Thymus (tissue), 11 donors: Measurements from ENCODE around the gene TBXAS1. TPM values are rescaled to one million over a fixed set of nuclear protein-coding genes. Genes with fewer than 3 reads are reported as not detected.

ENCODE experiments used
- DNase-seq, 9 donors: peaks; one replicate each; pipeline ENCODE4 v3.0.0-alpha.2; 2013; ENCODE audit warnings: low spot score in 9 of 9, low read depth in 6 of 9, missing footprints in 1 of 9
- H3K27ac ChIP-seq, 2 donors: one replicate each; pipeline ENCODE4 v1.5.1; 2013; ENCODE audit warnings: control low read depth in 1 of 2, low read depth in 1 of 2, low read length in 1 of 2, mild to moderate bottlenecking in 1 of 2, moderate library complexity in 1 of 2
- H3K27me3 ChIP-seq, 2 donors: one replicate each; pipeline ENCODE4 v1.5.1; 2013; ENCODE audit warnings: low read length in 1 of 2; ENCODE audit not compliant: control insufficient read depth in 2 of 2, insufficient read depth in 1 of 2
- H3K36me3 ChIP-seq, 2 donors: one replicate each; pipeline ENCODE4 v1.5.1; 2013; ENCODE audit warnings: low read length in 1 of 2, mild to moderate bottlenecking in 1 of 2, moderate library complexity in 1 of 2; ENCODE audit not compliant: control insufficient read depth in 2 of 2, insufficient read depth in 2 of 2
- H3K4me1 ChIP-seq, 2 donors: one replicate each; pipeline ENCODE4 v1.5.1; 2013; ENCODE audit warnings: low read length in 2 of 2; ENCODE audit not compliant: control insufficient read depth in 2 of 2, insufficient read depth in 2 of 2
- H3K4me3 ChIP-seq, 2 donors: one replicate each; pipeline ENCODE4 v1.5.1; 2013; ENCODE audit warnings: low read length in 2 of 2, control low read depth in 1 of 2, mild to moderate bottlenecking in 1 of 2
- H3K9me3 ChIP-seq, 2 donors: one replicate each; pipeline ENCODE4 v1.5.1; 2013; ENCODE audit warnings: low read length in 1 of 2, mild to moderate bottlenecking in 1 of 2; ENCODE audit not compliant: control insufficient read depth in 2 of 2, insufficient read depth in 1 of 2
- WGBS: extraction: QIAGEN DNeasy Blood & Tissue Kit; methylation state at CpG from one replicate; pipeline ENCODE4 v1.1.7; 2013; 5-methylcytosine and 5-hydroxymethylcytosine counted together
- polyA plus RNA-seq: library from polyadenylated mRNA; stranded (reverse); fragments of 200-250 nt; gene quantifications from one replicate; pipeline ENCODE4 v1.2.3, GENCODE V29; 2013
- total RNA-seq: library from RNA; stranded (reverse); fragments of 120-200 nt; gene quantifications from one replicate; pipeline ENCODE4 v1.2.4, GENCODE V29; 2013
- donor health status: healthy.

Gene TBXAS1
- total and polyA plus RNA-seq, 2 donors: 15.3 to 16.3 TPM

DNA sequence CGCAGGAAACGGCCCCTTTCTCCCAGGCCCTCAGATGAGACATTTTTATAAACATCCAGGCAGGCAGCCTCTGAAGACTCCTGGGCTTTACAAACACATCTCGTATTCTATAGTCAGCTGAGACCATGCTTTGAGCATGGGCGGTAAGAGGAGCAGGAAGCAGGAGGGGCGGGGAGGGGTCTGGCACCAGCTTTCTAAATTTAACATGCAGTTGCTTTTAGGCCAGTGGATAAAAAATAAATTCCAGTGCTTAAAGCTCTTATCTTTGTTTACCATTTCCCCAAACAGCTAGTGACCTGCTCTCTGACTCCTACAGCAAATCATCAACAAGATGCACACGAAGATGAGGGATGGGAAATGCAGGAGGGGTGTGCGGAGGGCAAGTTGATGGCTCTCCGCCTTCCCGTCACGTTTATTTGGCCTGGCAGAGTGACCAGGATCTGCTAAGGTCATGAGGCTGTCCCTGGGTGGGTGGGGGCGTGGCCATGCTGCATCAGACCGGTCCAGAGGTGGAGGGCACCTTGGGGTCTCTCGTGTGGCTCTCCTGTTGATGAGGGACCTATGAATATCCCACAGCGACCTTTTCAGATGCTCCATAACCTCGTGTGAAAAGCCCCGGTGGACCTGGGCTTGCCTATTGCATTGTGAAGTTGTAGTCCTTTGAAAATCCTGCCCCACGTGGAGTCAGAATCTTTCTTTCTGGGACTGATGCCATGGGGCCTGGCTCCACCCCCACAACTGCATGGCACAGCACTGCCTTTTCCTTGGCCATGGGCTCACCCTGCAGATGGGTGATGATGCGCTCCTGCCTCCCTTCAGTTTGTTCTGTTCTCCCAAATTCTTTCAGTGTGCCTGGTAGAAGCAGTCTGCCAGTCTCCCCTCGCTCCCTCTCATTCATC lies 166.2 kb downstream of the TBXAS1 start:
- 89% methylated on average over 19 of the region's 19 CpGs for WGBS
- no peak for DNase-seq
- Histone ChIP-seq H3K9me3 (no peaks in the 10 kb centered on the region), H3K4me3 (no peak overlapping the region), H3K27ac (no peak overlapping the region), H3K27me3 (no peaks in the 10 kb centered on the region), H3K36me3 (no peaks in the 10 kb centered on the region), H3K4me1 (peaks cover under 1 to 4% of the 10 kb centered on the region in 2 donors)

DNA sequence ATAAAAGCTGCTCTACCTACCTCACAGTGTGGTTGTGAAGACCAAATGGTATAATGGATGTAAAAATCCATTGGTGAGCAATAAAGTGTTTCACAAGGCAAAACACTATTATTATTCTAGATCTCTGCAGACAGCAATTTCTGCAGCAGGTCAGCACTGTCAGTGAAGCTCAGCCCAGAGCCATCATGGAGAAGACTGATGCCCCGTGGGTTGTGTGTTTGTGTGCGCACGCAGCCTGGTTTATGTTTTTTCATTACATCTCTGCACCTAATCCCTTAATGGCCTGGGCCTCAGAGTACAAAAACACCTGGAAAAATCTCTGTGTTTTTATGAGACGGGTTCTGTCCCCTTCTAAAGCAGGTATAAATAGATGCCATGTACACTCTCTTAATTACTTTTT lies 169.5 kb downstream of the TBXAS1 start:
- Histone ChIP-seq H3K9me3 (no peaks in the 10 kb centered on the region), H3K27me3 (no peaks in the 10 kb centered on the region), H3K4me1 (peaks cover 0 to 7% of the 10 kb centered on the region in 2 donors), H3K27ac (no peak overlapping the region), H3K4me3 (no peak overlapping the region), H3K36me3 (no peaks in the 10 kb centered on the region)
- WGBS: 98% methylated on average over 4 of the region's 4 CpGs
- DNase-seq: no peak

DNA sequence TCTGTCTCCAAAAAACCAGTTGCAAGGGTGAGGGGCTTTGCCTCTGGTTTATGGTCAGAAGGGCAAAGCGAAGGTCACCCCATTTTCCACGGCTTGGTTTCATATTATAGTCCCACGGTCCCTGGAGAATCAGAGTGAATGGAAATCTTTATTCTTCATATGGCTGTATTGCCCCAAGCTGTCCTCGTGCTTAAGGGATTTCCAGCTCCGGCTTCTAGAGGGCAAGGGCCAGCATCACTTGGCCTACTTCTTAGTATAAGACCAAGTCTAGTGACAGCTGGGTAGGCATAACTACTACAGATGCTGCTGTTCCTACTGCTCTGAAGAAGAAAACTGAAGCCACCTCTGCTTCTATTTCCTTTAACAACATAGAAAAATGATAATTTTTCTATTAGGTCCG lies 170.5 kb downstream of the TBXAS1 start:
- no peak for DNase-seq
- no peaks in the 10 kb centered on the region for H3K36me3 ChIP-seq
- H3K4me1 ChIP-seq: peaks cover 0 to 7% of the 10 kb centered on the region in 2 donors
- H3K9me3 ChIP-seq: no peaks in the 10 kb centered on the region
- H3K27ac ChIP-seq: no peak overlapping the region
- WGBS: 98% methylated on average over 6 of the region's 6 CpGs
- H3K4me3 ChIP-seq: no peak overlapping the region
- H3K27me3 ChIP-seq: no peaks in the 10 kb centered on the region

DNA sequence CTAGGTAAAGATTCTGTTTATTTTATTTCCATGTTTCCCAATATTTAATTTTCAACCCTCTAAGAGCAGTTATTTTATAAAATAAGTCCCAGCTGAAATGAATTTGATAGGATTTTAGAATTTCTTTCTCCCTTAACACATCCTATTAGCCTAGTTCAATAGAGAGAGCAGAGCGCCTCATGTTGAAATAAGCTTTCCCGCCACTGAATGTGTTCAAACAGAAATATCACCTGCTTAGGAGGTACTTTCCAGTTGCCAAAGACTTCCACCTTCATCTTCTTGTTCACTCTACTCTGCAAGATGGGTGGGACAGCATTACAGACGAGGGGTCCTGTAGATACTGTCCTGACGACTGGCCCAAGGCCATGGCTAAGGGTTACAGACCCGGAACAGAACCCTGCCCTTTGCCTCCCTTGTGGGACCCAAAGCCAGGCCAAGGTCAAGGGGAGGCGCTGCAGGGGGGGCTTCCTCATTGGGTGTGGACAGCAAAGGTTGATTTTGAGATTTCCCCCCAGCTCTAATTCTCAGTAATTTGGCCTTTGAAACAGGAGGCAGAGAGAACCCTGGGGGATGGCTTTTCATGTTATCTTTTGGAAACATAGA lies 171.7 kb downstream of the TBXAS1 start:
- Histone ChIP-seq H3K9me3 (no peaks in the 10 kb centered on the region), H3K27me3 (no peaks in the 10 kb centered on the region), H3K4me1 (peaks cover 0 to 7% of the 10 kb centered on the region in 2 donors), H3K27ac (no peak overlapping the region), H3K36me3 (no peaks in the 10 kb centered on the region), H3K4me3 (no peak overlapping the region)
- DNase-seq: no peak
- WGBS: 92% methylated on average over 6 of the region's 6 CpGs

DNA sequence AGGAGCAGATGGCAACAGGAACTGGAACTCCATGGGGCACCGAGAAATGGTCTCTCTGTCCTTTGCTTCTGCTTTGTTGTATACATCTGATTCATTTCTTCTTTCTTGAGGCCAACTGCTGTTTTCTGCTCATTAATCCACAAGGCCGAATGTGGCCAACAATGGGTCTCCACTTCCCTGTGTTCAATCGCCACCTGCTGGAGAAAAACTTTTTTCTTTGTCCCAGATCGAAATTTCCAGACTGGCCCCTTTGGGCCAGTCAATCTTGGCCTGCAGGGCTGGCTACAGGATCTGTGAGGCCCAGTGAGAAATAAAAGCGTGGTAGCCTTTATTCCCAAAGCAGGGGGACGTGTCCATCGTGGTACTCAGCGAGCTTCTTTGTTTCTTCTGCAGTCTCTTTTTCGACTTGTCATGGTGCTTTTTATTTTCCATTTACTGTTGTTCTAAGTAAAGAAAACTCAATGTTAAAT lies 174.9 kb downstream of the TBXAS1 start:
- Histone ChIP-seq H3K27me3 (no peaks in the 10 kb centered on the region), H3K4me3 (no peak overlapping the region), H3K36me3 (no peaks in the 10 kb centered on the region), H3K9me3 (no peaks in the 10 kb centered on the region), H3K27ac (no peak overlapping the region), H3K4me1 (peaks cover 0 to 7% of the 10 kb centered on the region in 2 donors)
- WGBS: 85% methylated on average over 9 of the region's 9 CpGs
- DNase-seq: peak in 7 of 9 donors; percentile 8 to 59 (median 24)

DNA sequence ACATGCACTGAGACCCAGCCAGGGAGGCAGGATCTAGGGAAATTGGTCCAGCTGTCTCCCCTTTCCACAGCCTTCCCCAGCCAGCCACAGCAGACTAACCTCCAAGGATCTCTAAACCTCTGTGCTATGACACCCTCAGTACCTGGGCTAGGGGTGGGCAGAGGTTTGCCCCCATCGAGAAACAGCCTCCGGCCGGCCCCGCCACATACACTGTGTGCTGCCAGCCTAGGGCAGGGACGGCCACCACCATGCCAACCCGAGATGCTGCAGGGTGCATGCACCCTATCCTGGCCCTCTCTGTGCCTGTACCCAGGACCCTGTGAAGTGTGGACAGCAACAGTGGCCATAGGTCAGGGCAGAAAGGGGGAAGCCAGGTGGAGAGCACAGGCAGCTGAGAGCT lies 175.6 kb downstream of the TBXAS1 start:
- H3K27ac ChIP-seq: no peak overlapping the region
- H3K36me3 ChIP-seq: no peaks in the 10 kb centered on the region
- H3K9me3 ChIP-seq: no peaks in the 10 kb centered on the region
- no peak for DNase-seq
- H3K27me3 ChIP-seq: no peaks in the 10 kb centered on the region
- WGBS: 98% methylated on average over 6 of the region's 6 CpGs
- no peak overlapping the region for H3K4me3 ChIP-seq
- H3K4me1 ChIP-seq: peaks cover 0 to 7% of the 10 kb centered on the region in 2 donors

DNA sequence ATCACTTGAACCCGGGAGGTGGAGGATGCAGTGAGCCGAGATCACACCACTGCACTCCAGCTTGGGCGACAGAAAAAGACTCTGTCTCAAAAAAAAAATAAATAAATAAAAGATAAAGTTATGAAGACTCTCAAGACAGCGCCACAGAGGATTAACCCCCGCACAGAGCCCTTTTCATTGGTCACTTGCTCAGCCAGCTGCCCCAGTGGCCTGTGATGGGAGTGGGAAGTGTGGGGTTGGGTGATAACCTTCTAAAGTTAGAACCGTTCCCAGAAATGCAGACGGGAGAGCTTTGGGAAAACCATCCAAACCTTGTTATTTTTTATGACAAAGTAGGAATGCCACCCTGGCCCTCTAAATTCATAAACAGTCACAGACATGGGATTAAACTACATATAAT lies 176.3 kb downstream of the TBXAS1 start:
- no peak overlapping the region for H3K4me3 ChIP-seq
- H3K9me3 ChIP-seq: no peaks in the 10 kb centered on the region
- H3K4me1 ChIP-seq: peaks cover 0 to 7% of the 10 kb centered on the region in 2 donors
- no peaks in the 10 kb centered on the region for H3K27me3 ChIP-seq
- no peak for DNase-seq
- WGBS: 97% methylated on average over 7 of the region's 7 CpGs
- no peak overlapping the region for H3K27ac ChIP-seq
- no peaks in the 10 kb centered on the region for H3K36me3 ChIP-seq

DNA sequence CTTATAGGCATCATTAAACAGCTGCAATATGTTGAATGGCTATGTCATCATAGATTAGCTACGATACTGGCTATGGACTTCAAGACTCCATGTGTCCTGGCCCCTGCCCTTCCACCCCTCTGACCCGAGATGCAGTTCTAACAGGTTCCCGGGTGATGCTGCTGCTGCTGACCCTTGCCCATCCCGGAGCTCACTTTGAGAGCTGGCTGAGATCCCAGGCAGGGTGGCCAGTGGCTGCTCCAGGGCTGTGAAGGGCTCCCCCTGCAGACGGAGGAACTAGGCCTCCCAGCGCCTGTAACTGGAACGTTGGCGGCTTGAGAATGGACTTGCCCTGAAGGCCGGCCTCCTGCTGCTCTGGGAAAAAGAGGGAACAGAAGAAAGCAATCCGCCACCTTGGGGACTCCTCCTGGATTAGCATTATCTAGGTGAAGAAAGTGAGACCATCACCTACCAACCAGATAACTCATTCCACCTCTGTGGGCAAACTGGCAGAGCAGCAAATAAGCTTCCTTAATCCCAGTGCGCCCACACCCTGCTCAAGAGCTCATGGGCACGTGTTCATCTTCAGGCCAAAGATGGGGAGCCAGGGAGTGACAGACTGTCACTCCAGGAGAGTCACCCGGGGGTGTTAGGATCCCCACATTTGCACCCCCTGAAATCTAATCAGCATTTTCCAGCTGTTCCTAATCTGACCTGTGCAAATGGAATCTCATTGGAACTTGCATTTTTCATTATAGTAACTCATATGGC lies 176.9 kb downstream of the TBXAS1 start:
- no peak for DNase-seq
- Histone ChIP-seq H3K9me3 (no peaks in the 10 kb centered on the region), H3K27me3 (no peaks in the 10 kb centered on the region), H3K4me3 (no peak overlapping the region), H3K4me1 (peaks cover 0 to 5% of the 10 kb centered on the region in 2 donors), H3K36me3 (no peaks in the 10 kb centered on the region), H3K27ac (no peak overlapping the region)
- WGBS: 91% methylated on average over 13 of the region's 13 CpGs

DNA sequence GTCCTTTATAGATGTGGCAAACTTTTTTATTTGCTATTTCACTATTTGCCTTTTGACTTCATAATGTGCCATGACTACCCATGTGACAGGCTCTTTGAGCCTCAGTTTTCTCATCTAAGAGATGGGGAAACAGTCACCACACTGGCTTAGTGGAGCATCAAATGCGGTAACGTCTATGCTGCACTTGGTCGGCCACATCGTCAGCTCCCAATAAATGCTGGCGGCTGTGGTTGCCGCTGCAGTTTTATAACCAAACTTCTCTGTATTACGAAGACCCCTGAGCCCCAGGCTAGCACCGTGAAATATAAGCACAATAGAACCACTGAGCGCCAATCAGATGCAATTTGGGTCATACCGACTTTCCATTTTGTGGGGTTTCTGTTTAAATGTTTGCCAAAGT lies 177.5 kb downstream of the TBXAS1 start:
- no peak for DNase-seq
- no peaks in the 10 kb centered on the region for H3K36me3 ChIP-seq
- no peak overlapping the region for H3K4me3 ChIP-seq
- H3K4me1 ChIP-seq: no peaks in the 10 kb centered on the region
- no peaks in the 10 kb centered on the region for H3K9me3 ChIP-seq
- WGBS: 97% methylated on average over 10 of the region's 10 CpGs
- no peaks in the 10 kb centered on the region for H3K27me3 ChIP-seq
- no peak overlapping the region for H3K27ac ChIP-seq
